Stimulated activated CD4-positive, alpha-beta T cell treated with anti-CD3 and anti-CD28 coated beads, Interleukin-15, amount 100 ng/mL, for 1 hour (primary cell): ENCODE results near the gene PTPRD.

Source experiments
- DNase-seq, 2 donors: peaks; one replicate each; pipeline ENCODE4 v3.0.0-alpha.2; 2020; ENCODE audit warnings: low read depth in 1 of 2, low spot score in 1 of 2

The PTPRD gene

GRCh38 chr9:8666060-8666459 lies 1946.7 kb downstream of the PTPRD start:
- DNase-seq: no peak

GRCh38 chr9:8660383-8660782 lies 1952.4 kb downstream of the PTPRD start:
- DNase-seq: no peak

- DNase-seq: no peak
Observed at GRCh38 chr9:8659108-8659507, 1953.7 kb downstream of the PTPRD start.

GRCh38 chr9:8655071-8655470 lies 1957.7 kb downstream of the PTPRD start:
- DNase-seq: no peak

GRCh38 chr9:8653855-8654254 lies 1958.9 kb downstream of the PTPRD start:
- DNase-seq: no peak

- DNase-seq: no peak
Observed at GRCh38 chr9:8653111-8653510, 1959.7 kb downstream of the PTPRD start.

GRCh38 chr9:8652255-8652654 lies 1960.5 kb downstream of the PTPRD start:
- no peak for DNase-seq

GRCh38 chr9:8651846-8652215 lies 1961.0 kb downstream of the PTPRD start:
- DNase-seq: no peak

GRCh38 chr9:8651070-8651845 lies 1961.5 kb downstream of the PTPRD start:
- DNase-seq: no peak

GRCh38 chr9:8649807-8650206 lies 1963.0 kb downstream of the PTPRD start:
- no peak for DNase-seq

- no peak for DNase-seq
Observed at GRCh38 chr9:8649160-8649559, 1963.6 kb downstream of the PTPRD start.

- no peak for DNase-seq
Observed at GRCh38 chr9:8648271-8648845, 1964.4 kb downstream of the PTPRD start.

GRCh38 chr9:8647824-8648223 lies 1965.0 kb downstream of the PTPRD start:
- no peak for DNase-seq

GRCh38 chr9:8644571-8644970 lies 1968.2 kb downstream of the PTPRD start:
- no peak for DNase-seq

GRCh38 chr9:8643896-8644295 lies 1968.9 kb downstream of the PTPRD start:
- DNase-seq: no peak

GRCh38 chr9:8643464-8643863 lies 1969.3 kb downstream of the PTPRD start:
- DNase-seq: no peak

GRCh38 chr9:8640761-8641160 lies 1972.0 kb downstream of the PTPRD start:
- DNase-seq: no peak

GRCh38 chr9:8637626-8638025 lies 1975.2 kb downstream of the PTPRD start:
- no peak for DNase-seq

GRCh38 chr9:8633784-8634183 lies 1979.0 kb downstream of the PTPRD start:
- no peak for DNase-seq

GRCh38 chr9:8632493-8632892 lies 1980.3 kb downstream of the PTPRD start:
- DNase-seq: no peak

GRCh38 chr9:8628791-8629190 lies 1984.0 kb downstream of the PTPRD start:
- no peak for DNase-seq

- no peak for DNase-seq
Observed at GRCh38 chr9:8627976-8628679, 1984.7 kb downstream of the PTPRD start.
